Dendritic cell treated with granulocyte-macrophage colony-stimulating factor and Interleukin-4, amounts not matched to agents 40 ng/mL and 50 ng/mL, for 4 days (primary cell): Measurements from ENCODE around the gene PLEKHO2.
"Not testable (repeated sequence)": the region's sequence is repeated elsewhere in the genome, so short reads cannot be mapped to it uniquely, and the experiment has no call there.

Experiments
- H3K27ac Mint-ChIP-seq: one replicate; pipeline ENCODE4 v1.8.0; 2022; ENCODE audit warnings: mild to moderate bottlenecking, mixed read lengths
- H3K27me3 Mint-ChIP-seq: one replicate; pipeline ENCODE4 v1.8.0; 2022; ENCODE audit warnings: mild to moderate bottlenecking, mixed read lengths
- H3K36me3 Mint-ChIP-seq: one replicate; pipeline ENCODE4 v1.8.0; 2022; ENCODE audit warnings: low read depth, mixed read lengths
- H3K4me1 Mint-ChIP-seq: one replicate; pipeline ENCODE4 v1.8.0; 2022; ENCODE audit warnings: low read depth, mixed read lengths
- H3K4me3 Mint-ChIP-seq: one replicate; pipeline ENCODE4 v1.8.0; 2022; ENCODE audit warnings: mild to moderate bottlenecking, moderate library complexity, mixed read lengths
- H3K9me3 Mint-ChIP-seq: one replicate; pipeline ENCODE4 v1.8.0; 2022; ENCODE audit warnings: mixed read lengths
- intact Hi-C: fragments of 100-400 bp; cut with micrococcal nuclease; formaldehyde crosslinking; loops from one replicate; pipeline ENCODE4 v1.15.0; 2022

Gene PLEKHO2, protein sequence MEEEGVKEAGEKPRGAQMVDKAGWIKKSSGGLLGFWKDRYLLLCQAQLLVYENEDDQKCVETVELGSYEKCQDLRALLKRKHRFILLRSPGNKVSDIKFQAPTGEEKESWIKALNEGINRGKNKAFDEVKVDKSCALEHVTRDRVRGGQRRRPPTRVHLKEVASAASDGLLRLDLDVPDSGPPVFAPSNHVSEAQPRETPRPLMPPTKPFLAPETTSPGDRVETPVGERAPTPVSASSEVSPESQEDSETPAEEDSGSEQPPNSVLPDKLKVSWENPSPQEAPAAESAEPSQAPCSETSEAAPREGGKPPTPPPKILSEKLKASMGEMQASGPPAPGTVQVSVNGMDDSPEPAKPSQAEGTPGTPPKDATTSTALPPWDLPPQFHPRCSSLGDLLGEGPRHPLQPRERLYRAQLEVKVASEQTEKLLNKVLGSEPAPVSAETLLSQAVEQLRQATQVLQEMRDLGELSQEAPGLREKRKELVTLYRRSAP

DNA sequence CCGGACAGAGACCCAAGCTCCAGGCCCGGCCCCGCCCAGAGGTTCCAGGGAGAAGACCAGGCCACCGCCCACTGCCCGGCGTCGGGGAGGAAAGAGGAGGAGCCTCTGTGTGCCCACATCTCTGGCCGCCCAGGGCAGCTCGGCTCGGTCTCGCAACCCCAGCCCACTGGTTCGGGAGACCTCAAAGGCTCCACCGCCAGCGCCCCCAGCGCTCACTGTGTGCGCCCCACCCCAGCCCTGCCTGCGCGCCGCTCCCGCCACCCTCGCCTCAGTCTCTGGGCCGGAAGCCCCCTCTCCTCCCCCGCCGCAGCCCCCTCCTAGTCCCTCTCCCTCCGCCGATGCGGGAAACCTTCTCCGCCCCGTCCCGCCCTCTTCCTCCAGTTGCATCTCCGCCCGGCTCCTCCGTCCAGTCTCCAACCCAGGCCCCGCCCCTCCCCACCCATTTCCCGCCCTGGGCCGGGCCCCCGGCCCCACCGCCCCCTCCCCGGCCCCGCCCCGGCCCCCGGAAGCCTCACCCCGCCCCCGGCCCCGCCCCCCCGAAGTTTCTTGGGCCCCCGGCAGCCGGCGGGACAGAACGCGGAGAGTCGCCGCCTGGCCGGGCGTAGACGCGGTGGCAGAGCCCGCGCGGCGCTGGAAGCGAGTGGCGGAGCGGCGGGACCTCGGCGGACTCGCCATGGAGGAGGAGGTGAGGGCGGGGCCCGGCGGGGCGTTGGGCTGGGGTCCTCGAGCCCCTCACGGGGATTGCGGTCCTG is at the start of gene PLEKHO2:
PLEKHO2 (plus strand) TSS at position 572 of the 752 bp plus-strand sequence; CDS start at position 674, 102 bp downstream.
- intact Hi-C loops: loop anchor here (2.0 to 5.0 kb wide), 3 partner anchors 17 to 151 kb away; partner anchors contain the start of gene PIF1
- Mint-ChIP-seq H3K9me3 (no peaks in the 10 kb centered on the region), H3K27me3 (no peaks in the 10 kb centered on the region), H3K4me3 (peak within 1 kb of the TSS; percentile 90), H3K36me3 (peaks cover 48% of the 10 kb centered on the region), H3K4me1 (peaks cover 69% of the 10 kb centered on the region), H3K27ac (peak within 1 kb of the TSS; percentile 87)

DNA sequence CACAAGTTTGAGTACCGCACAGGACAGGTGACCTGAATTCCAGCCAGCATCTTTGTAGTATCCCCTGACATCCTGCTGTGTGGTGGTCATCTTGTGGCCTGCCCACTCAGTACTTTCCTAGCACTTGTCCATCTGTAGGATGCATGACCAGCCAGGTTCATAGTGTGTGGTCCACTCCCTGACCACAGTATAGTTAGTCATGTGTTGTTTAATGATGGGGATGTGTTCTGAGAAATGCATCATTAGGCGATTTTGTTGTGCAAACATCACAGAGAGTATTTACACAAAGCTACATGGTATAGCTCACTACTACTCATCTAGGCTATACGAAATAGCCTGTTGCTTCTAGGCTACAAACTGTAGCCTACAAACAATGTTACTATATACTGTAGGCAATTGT is 49.4 kb upstream of the PLEKHO2 start:
- no peak overlapping the region for H3K27ac Mint-ChIP-seq

DNA sequence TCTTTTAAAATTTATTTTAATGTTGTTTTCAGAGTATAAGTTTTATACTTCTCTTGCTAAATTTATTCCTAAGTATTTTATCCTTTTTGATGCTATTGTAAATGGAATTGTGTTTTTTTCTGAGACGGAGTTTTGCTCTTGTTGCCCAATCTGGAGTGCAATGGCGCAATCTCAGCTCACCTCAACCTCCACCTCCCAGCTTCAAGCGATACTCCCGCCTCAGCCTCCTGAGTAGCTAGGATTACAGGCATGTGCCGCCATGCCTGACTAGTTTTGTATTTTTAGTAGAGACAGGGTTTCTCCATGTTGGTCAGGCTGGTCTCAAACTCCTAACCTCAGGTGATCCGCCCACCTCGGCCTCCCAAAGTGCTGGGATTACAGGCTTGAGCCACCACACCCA is 46.4 kb upstream of the PLEKHO2 start:
- H3K4me3 Mint-ChIP-seq, H3K27ac Mint-ChIP-seq, H3K27me3 Mint-ChIP-seq, H3K36me3 Mint-ChIP-seq, H3K4me1 Mint-ChIP-seq, H3K9me3 Mint-ChIP-seq, intact Hi-C loops: not testable (repeated sequence)

More for the DNA sequence above, 49.4 kb upstream of the PLEKHO2 start:
- Mint-ChIP-seq H3K4me1 (no peaks in the 10 kb centered on the region), H3K9me3 (no peaks in the 10 kb centered on the region), H3K36me3 (no peaks in the 10 kb centered on the region), H3K4me3 (no peak overlapping the region), H3K27me3 (no peaks in the 10 kb centered on the region)
- intact Hi-C loops: no loop called here

DNA sequence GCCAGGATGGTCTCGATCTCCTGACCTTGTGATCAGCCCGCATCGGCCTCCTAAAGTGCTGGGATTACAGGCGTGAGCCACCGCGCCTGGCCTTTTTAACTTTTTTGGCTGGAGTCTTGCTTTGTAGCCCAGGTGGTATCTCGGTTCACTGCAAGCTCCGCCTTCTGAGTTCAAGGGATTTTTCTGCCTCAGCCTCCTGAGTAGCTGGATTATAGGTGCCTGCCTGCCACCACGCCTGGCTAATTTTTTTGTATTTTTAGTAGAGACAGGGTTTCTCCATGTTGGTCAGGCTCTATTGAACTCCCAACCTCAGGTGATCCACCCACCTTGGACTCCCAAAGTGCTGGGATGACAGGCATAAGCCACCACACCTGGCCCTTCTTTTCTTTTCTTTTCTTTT is 45.8 kb upstream of the PLEKHO2 start:
- intact Hi-C loops, H3K27me3 Mint-ChIP-seq, H3K4me1 Mint-ChIP-seq, H3K27ac Mint-ChIP-seq, H3K4me3 Mint-ChIP-seq, H3K9me3 Mint-ChIP-seq, H3K36me3 Mint-ChIP-seq: not testable (repeated sequence)

DNA sequence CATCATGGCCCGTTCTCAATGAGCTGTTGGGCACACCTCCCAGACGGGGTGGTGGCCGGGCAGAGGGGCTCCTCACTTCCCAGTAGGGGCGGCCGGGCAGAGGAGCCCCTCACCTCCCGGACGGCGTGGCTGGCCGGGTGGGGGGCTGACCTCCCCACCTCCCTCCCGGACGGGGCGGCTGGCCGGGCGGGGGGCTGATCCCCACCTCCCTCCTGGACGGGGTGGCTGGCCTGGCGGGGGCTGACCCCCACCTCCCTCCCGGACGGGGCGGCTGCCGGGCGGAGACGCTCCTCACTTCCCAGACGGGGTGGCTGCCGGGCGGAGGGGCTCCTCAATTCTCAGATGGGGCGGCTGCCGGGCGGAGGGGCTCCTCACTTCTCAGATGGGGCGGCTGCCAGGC is 42.8 kb upstream of the PLEKHO2 start:
- H3K4me3 Mint-ChIP-seq, H3K36me3 Mint-ChIP-seq, intact Hi-C loops, H3K9me3 Mint-ChIP-seq, H3K27ac Mint-ChIP-seq, H3K27me3 Mint-ChIP-seq, H3K4me1 Mint-ChIP-seq: not testable (repeated sequence)

DNA sequence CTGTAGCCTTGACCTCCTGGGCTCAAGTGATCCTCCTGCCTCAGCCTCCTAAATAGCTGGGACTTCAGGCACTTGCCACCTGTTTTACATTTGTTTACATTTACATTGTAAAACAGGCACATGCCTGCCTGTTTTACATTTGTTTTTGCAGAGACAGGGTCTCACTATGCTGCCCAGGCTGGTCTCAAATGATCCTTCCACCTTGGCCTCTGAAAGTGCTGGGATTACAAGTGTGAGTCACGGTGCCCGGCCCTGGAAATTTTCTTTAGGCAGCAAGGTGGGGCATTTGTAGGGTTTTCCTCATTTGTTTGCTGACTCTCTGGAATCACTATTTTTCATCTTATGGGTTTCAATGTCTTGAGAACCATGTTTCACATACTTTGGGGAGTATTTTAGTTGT is 41.2 kb upstream of the PLEKHO2 start:
- H3K9me3 Mint-ChIP-seq: no peaks in the 10 kb centered on the region
- H3K4me1 Mint-ChIP-seq: no peaks in the 10 kb centered on the region
- no peak overlapping the region for H3K4me3 Mint-ChIP-seq
- no peak overlapping the region for H3K27ac Mint-ChIP-seq
- H3K27me3 Mint-ChIP-seq: peaks cover 8% of the 10 kb centered on the region
- intact Hi-C loops: no loop called here
- no peaks in the 10 kb centered on the region for H3K36me3 Mint-ChIP-seq

DNA sequence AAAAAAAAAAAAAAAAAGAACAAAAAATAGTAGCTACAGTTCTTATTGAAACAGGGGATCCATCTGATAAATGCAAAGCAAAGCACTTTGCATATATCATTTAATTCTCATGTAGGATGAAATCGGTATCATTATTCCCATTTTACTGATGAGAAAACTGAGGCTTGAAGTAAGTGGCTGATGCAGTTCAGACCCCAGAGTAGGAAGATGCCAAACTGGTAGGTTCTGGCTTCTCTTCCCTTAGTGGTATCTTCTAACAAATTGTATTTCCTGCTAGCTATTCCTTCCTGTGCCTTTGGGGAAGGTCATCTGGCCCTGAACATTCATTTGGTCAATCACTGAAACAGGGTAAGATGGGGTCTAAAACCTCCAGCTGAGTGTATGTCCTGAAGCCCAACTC is 38.2 kb upstream of the PLEKHO2 start:
- no peaks in the 10 kb centered on the region for H3K4me1 Mint-ChIP-seq
- no peak overlapping the region for H3K4me3 Mint-ChIP-seq
- H3K27ac Mint-ChIP-seq: no peak overlapping the region
- H3K9me3 Mint-ChIP-seq: no peaks in the 10 kb centered on the region
- intact Hi-C loops: no loop called here
- peaks cover 15% of the 10 kb centered on the region for H3K27me3 Mint-ChIP-seq
- no peaks in the 10 kb centered on the region for H3K36me3 Mint-ChIP-seq

DNA sequence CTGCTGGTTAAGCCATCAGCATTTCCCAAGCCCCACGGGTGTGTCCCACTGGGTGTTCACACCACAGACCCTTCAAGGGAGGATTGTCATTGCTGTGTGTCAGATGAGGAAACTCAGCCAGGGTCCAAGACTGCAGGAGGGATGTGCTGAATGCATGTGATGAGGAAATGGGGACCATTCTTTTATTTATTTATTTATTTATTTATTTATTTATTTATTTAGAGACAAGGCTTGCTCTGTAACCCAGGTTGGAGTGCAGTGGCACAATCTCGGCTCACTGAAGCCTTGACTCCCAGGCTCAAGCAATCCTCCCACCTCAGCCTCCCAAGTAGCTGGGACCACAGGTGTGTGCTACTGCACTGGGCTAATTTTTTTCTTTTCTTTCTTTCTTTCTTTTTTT is 37.1 kb upstream of the PLEKHO2 start:
- Mint-ChIP-seq H3K27me3 (peaks cover 23% of the 10 kb centered on the region), H3K36me3 (no peaks in the 10 kb centered on the region), H3K4me3 (no peak overlapping the region), H3K4me1 (no peaks in the 10 kb centered on the region), H3K27ac (no peak overlapping the region), H3K9me3 (no peaks in the 10 kb centered on the region)
- intact Hi-C loops: no loop called here

DNA sequence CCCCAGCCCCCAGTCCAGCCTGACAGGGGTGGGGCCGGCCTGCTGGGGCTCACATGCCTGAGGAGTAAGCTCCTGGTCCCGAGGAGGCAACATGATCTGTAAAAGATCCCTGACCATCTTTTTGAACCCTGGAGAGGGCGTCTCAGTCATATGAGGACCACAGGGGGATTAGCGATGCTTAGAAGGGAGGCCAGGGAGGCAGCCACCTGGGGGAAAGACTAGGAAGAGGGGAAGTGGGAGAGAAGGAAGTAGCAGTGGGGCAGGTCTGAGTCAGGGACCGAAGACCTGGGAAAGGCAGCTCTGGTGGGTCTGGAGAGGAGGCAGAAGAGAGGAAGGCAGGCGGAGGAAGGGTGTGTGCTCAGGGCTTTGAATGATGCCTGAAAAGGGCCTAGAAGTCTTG is 35.2 kb upstream of the PLEKHO2 start:
- no peak overlapping the region for H3K4me3 Mint-ChIP-seq
- intact Hi-C loops: no loop called here
- H3K9me3 Mint-ChIP-seq: no peaks in the 10 kb centered on the region
- H3K27ac Mint-ChIP-seq: no peak overlapping the region
- H3K4me1 Mint-ChIP-seq: peaks cover 5% of the 10 kb centered on the region
- H3K27me3 Mint-ChIP-seq: peaks cover 30% of the 10 kb centered on the region
- no peaks in the 10 kb centered on the region for H3K36me3 Mint-ChIP-seq

DNA sequence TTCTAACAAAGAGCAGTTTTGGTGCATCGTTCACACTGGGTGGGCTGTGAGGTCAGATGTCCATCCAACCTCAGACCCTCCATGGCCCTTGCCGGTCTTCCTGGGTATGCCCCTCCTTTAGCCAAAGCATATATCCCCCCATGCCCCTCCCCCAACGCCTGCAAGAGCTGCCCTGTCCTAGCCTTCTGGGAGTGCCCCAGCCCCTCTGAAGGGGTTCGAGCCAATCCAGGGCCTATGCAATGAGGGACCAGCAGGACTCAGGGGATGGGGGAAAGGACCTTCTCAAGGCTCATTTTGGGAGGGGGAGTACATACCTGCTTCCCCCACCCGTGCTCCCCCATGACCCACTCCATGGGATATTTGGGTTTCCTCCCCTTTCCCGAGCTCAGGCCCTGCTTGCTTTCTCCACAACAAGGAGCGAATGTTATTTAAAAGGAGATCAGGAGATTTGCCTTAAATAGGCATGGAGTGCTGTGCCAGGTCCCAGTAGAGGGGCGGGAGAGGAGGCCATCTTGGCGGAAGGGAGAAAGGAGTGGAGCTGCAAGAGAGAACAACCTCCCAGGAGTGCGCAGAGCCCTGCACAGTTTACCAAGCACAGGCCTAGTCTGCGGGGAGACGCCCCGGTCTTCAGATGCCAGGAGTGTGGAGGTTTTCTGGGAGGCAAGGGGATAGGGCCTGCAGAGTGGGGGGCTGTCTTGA is 34.5 kb upstream of the PLEKHO2 start:
- Mint-ChIP-seq H3K27me3 (peaks cover 30% of the 10 kb centered on the region), H3K4me3 (no peak overlapping the region), H3K9me3 (no peaks in the 10 kb centered on the region), H3K27ac (no peak overlapping the region), H3K36me3 (no peaks in the 10 kb centered on the region), H3K4me1 (peaks cover 5% of the 10 kb centered on the region)
- intact Hi-C loops: no loop called here

DNA sequence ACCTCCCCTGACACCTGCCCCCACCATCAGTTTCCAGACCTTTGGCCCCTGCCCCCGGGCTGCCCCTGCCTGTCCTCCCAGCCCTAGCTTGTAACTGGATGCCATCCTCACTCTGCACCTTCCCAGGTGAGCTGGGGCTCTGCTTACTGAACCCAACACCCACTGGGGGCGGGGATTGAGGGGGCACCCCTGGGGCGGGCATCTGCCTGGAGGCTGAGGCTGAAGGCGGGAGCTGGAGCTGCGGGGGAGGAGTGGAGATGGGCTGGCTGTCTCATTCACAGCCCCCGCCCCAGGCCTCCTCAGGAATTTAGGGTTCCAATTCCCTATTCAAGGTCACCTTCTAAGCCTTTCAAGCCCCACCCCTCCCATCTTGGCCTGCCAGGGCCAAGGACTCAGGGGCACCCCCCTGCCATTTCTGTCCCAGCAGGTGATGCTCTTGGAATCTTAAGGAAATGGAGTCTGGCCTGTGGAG is 33.9 kb upstream of the PLEKHO2 start:
- H3K4me1 Mint-ChIP-seq: peaks cover 8% of the 10 kb centered on the region
- H3K36me3 Mint-ChIP-seq: no peaks in the 10 kb centered on the region
- intact Hi-C loops: no loop called here
- H3K27ac Mint-ChIP-seq: no peak overlapping the region
- H3K27me3 Mint-ChIP-seq: peaks cover 30% of the 10 kb centered on the region
- no peak overlapping the region for H3K4me3 Mint-ChIP-seq
- no peaks in the 10 kb centered on the region for H3K9me3 Mint-ChIP-seq

DNA sequence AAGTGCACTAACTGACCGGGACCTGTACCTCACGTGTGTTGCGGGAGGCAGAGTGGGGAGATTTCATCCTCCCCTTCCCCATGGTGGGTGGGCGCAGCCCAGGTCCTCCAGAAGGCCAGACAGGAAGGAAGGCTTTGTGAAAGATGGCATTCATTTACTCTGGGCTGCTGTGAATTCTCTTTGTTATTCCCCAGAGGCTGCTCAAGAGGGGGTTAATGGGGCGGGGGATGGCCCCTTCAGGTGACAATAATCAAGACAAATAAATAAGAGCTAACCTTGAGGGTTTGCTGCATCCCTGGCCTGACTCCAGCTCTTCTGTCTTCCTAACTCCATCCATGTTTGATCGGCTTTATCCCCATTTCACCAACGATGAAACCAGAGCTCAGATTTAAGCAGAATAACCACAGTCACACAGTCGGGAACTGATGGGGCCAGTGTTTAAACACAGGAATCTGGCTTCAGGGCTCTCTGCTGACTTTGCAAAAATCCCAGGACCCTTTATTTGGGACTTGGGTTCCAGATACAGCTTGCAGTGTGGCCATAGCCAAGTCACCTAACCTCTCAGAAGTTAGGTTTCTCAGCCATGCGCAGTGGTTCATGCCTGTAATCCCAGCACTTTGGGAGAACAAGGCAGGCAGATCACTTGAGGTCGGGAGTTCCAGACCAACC is 32.8 kb upstream of the PLEKHO2 start:
- H3K36me3 Mint-ChIP-seq: no peaks in the 10 kb centered on the region
- intact Hi-C loops: no loop called here
- peaks cover 15% of the 10 kb centered on the region for H3K4me1 Mint-ChIP-seq
- H3K27me3 Mint-ChIP-seq: peaks cover 28% of the 10 kb centered on the region
- H3K9me3 Mint-ChIP-seq: no peaks in the 10 kb centered on the region
- H3K27ac Mint-ChIP-seq: no peak overlapping the region
- H3K4me3 Mint-ChIP-seq: no peak overlapping the region

DNA sequence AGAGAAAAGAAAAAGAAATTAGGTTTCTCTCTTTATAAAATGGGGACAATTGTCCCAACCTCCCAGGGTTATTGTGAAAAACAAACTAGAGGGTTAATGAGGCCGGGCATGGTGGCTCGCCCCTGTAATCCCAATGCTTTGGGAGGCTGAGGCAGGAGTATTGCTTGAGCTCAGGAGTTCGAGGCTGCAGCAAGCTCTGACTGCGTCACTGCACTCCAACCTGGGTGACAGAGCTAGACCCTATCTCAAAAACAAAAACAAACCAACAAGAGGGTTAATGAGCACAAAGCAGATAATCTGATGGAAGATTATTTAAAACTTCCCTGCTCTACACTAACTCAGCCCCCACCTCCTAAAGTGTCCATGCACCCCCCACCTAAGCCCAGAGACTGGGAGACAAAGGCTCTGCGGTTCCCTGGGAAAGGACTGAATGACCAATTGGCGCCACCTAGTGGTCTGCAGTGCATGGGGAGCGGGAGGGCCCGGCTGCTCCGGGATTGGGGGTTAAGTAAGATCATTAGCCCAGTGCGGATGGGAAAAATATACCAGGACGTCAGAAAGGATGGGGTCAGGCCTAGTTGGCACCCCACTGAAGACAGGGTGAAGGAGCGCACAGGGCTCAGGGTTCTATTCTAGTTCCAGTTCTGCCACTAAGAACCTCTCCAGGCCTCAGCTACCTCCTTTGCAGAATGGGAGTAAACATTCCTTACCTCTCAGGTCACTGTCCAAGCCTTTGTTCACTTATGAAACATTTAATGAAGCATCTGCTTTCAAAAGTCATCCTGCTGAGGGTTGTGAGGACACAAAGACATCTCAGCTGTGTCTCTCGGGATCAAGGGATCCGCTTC is 31.8 kb upstream of the PLEKHO2 start:
- H3K4me3 Mint-ChIP-seq: no peak overlapping the region
- H3K27me3 Mint-ChIP-seq: peaks cover 24% of the 10 kb centered on the region
- intact Hi-C loops: loop anchor here (1.0 kb wide), 1 partner anchor 79 kb away; no protein-coding TSS in a partner anchor
- no peak overlapping the region for H3K27ac Mint-ChIP-seq
- H3K36me3 Mint-ChIP-seq: no peaks in the 10 kb centered on the region
- no peaks in the 10 kb centered on the region for H3K9me3 Mint-ChIP-seq
- H3K4me1 Mint-ChIP-seq: peaks cover 18% of the 10 kb centered on the region
